Retinal pigment epithelial cell (primary cell): ENCODE results near the gene TREML2.
"Not testable (repeated sequence)": the region's sequence is repeated elsewhere in the genome, so short reads cannot be mapped to it uniquely, and the experiment has no call there.

ENCODE experiments used
- DNase-seq: peaks from one replicate; pipeline ENCODE4 v3.0.0-alpha.2; 2010; ENCODE audit warnings: low read depth
- H3K4me3 ChIP-seq: 2 replicates; pipeline ENCODE4 v1.5.1; 2011; ENCODE audit warnings: mild to moderate bottlenecking, low read length, control low read depth, moderate library complexity
- TF ChIP-seq, protein P1 (sequence below): conservative IDR thresholded peaks from 2 replicates; pipeline ENCODE4 v1.5.1; 2011; ENCODE audit warnings: low read depth, low read length, control low read depth, inconsistent platforms

TREML2 gene, protein sequence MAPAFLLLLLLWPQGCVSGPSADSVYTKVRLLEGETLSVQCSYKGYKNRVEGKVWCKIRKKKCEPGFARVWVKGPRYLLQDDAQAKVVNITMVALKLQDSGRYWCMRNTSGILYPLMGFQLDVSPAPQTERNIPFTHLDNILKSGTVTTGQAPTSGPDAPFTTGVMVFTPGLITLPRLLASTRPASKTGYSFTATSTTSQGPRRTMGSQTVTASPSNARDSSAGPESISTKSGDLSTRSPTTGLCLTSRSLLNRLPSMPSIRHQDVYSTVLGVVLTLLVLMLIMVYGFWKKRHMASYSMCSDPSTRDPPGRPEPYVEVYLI

DNA sequence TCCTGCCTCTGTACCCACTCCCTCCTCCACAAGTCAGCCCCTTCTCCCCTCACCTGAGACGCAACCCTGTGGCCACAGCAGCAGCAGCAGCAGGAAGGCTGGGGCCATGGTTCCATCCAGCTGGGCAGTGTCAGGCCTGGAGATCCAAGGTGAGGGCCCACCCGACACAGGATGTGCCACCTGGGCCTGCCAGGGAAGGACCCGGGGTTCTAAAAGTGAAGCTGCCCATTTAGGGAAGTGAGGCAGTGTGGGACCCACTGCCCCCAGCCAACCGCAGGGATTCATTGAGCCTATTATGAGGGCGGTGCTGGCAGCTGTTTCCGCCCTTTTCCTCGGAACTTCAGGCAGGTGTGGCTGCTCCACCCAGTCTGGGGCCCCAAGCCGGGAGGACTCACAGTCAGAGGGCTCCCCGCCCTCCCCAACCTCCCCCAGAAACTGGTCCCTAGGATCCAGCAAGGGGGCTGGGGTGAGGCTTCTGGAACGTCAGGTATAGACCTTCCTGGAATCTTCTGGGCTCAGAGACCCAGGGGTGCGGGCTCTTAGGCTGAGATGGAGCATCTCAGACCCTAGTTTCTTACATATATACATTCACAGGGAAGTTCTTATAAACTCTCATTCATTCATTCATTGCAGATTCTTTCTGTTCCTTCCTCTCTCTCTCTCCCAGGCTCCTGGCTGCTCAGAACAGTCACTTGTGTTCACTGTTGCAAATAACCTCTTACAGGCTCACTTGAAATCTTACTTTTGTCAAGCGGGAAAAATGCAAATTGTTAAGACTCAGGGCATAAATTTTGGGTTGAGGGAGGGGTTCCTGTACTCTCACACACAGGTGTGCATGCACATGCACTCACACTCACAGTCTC lies at the start of gene TREML2:
TREML2 (minus strand) TSS at position 249 of the 863 bp plus-strand sequence; CDS start at position 108, 141 bp downstream.
- TF ChIP-seq, protein P1, sequence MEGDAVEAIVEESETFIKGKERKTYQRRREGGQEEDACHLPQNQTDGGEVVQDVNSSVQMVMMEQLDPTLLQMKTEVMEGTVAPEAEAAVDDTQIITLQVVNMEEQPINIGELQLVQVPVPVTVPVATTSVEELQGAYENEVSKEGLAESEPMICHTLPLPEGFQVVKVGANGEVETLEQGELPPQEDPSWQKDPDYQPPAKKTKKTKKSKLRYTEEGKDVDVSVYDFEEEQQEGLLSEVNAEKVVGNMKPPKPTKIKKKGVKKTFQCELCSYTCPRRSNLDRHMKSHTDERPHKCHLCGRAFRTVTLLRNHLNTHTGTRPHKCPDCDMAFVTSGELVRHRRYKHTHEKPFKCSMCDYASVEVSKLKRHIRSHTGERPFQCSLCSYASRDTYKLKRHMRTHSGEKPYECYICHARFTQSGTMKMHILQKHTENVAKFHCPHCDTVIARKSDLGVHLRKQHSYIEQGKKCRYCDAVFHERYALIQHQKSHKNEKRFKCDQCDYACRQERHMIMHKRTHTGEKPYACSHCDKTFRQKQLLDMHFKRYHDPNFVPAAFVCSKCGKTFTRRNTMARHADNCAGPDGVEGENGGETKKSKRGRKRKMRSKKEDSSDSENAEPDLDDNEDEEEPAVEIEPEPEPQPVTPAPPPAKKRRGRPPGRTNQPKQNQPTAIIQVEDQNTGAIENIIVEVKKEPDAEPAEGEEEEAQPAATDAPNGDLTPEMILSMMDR: no peak
- H3K4me3 ChIP-seq: no peak within 1 kb of the TSS
- DNase-seq: no peak

DNA sequence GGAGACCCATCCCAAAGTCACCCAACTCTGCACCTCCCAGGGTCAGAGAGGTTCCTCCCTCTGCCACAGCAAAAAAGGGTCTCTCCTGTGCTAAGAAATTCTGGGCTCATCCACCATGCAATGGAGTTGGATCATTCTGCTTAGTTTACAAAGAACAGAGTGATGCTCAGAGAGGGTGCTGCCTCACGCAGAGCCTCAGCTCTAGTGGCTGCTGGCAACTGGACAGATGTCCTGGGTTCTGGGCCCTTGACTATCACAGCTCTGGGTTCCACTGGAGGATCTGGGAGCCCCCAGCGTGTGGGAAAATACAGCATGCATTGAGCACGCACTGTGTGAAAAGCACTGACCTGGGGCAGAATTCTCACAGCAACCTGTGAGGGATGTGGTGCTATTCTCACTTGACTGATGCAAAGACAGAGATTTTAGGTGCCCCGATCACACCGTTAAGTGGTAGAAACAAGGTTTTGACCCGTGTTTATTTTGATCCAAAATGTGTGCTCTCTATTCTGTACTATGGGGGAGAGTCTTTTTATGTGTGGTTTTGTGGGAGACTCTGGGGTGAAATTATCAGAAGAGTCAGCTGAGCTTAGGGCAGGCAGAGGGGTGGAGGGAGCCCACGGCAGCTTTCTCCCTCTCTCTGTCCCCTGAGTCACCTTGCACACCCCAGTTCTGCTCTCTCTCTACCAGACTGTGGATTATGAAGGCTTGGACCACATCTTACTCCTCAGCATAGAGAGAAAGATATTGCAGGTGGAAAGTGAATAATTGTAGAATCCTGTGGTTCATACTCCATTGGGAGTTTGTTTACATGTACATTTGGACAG lies 47.1 kb upstream of the TREML2 start:
- no peak for DNase-seq
- no peak overlapping the region for H3K4me3 ChIP-seq
- TF ChIP-seq, protein P1: no peak

- no peak for DNase-seq
- TF ChIP-seq, protein P1: no peak
- H3K4me3 ChIP-seq: no peak overlapping the region
Measured at GRCh38 chr6:41247288-41247865, 46.4 kb upstream of the TREML2 start.

- H3K4me3 ChIP-seq, DNase-seq: not testable (repeated sequence)
Measured at GRCh38 chr6:41246529-41246928, 45.6 kb upstream of the TREML2 start.

DNA sequence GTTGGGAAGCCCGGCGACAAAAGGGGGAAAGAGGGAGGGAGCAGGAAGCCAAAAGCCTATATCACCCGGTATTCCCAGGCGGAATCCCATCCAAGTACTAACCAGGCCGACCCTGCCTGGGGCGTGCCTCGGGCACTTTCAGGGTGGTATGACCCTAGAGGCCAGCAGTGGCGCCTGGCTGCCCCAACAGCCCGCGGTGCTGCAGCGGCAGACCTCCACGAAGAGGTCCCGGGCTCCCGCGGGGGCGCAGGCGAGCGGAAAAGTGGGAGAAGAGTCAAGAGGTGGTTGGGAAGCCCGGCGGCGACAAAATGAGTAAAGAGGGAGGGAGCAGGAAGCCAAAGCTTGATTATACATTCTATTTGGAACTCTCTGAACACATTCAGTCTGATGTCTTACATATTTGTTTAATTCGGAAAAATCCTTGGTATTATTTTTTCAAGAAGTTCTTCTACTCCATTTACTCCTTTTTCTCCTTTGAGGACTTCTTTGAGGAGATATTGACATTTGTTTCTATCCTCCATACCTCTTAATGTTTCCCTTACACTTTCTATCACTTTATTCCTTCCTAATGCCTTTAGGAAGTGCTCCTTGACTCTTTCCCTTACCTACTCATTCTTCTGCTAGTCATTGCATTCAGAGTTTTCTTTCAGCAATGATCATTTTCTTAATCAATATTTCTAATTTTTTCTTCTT lies 38.7 kb upstream of the TREML2 start:
- no peak overlapping the region for H3K4me3 ChIP-seq
- DNase-seq: no peak
- TF ChIP-seq, protein P1: no peak

DNA sequence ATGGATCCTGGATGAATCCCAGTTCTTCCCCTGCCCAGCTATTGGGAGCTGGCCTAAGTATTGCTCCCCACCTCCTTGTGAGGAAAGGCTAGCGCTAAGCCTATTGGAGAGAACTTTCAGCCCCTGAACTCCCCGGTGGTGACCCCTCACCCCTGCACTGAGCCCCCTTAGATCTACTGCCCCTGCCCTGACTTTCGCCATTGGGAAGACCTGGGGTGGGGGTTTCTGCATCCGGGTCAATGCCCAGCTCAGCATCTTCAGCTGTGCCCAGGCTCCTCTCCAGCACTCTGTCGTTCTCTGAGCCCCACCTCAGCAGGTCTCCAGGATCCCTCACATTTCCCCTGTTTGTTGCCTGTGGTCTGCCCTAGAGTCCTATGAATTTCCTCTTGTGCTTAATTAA lies 36.2 kb upstream of the TREML2 start:
- H3K4me3 ChIP-seq: no peak overlapping the region
- TF ChIP-seq, protein P1: no peak
- no peak for DNase-seq
